ENCODE results near the gene NAA16.

NAA16 gene

DNA sequence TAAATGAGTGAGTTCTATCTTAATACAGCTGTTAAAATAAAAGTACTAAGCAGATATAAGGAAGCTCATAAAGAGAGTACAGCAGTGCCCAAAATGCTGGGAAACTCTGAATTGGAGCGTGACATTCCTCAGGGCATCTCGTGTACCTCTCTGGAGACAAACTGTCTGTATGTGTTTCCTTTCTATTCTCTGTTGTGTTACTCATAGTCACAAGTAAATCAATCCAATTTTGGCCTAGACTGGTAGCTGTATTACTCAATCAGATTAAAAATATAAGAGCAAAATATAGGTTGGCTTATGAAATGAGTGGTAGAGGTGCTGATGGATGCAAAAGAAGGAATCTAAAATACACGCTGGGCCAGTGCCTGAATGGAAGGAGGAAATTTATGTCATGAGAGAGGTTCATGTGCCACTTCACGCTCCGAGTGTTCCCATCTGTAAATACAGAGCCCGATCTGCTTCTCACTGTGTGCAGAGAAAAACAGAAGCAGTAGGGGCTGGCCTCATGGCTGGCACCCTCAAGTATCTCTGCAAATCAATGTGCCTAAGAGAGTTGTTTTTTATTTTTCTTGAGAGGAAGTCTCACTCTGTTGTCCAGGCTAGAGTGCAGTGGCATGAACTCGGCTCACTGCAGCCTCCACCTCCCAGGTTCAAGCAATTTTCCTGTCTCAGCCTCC lies 87.6 kb downstream of the NAA16 start:
- TF ChIP-seq, protein P1, sequence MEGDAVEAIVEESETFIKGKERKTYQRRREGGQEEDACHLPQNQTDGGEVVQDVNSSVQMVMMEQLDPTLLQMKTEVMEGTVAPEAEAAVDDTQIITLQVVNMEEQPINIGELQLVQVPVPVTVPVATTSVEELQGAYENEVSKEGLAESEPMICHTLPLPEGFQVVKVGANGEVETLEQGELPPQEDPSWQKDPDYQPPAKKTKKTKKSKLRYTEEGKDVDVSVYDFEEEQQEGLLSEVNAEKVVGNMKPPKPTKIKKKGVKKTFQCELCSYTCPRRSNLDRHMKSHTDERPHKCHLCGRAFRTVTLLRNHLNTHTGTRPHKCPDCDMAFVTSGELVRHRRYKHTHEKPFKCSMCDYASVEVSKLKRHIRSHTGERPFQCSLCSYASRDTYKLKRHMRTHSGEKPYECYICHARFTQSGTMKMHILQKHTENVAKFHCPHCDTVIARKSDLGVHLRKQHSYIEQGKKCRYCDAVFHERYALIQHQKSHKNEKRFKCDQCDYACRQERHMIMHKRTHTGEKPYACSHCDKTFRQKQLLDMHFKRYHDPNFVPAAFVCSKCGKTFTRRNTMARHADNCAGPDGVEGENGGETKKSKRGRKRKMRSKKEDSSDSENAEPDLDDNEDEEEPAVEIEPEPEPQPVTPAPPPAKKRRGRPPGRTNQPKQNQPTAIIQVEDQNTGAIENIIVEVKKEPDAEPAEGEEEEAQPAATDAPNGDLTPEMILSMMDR (conservative IDR thresholded peaks at IDR 0.05; ENCODE audit: low read depth, low read length): no peak
- no peaks in the 10 kb centered on the region for H3K27me3 ChIP-seq (ENCODE audit: insufficient read depth, low read depth)
- no peak overlapping the region for H3K27ac ChIP-seq
- H3K4me2 ChIP-seq: no peak overlapping the region
- H2AFZ ChIP-seq (ENCODE audit: low read depth): no peak overlapping the region
- no peak overlapping the region for H3K9ac ChIP-seq
- H3K4me3 ChIP-seq (IDR thresholded peaks at IDR 0.05; ENCODE audit: insufficient read depth, low read depth, low read length): no peak overlapping the region
- H3K36me3 ChIP-seq (ENCODE audit: insufficient read depth): no peaks in the 10 kb centered on the region
- no peaks in the 10 kb centered on the region for H3K79me2 ChIP-seq (ENCODE audit: insufficient read depth, low read depth)
- no peaks in the 10 kb centered on the region for H4K20me1 ChIP-seq (ENCODE audit: insufficient read depth)
- H3K4me1 ChIP-seq (ENCODE audit: low read depth, poor library complexity, severe bottlenecking): no peaks in the 10 kb centered on the region

DNA sequence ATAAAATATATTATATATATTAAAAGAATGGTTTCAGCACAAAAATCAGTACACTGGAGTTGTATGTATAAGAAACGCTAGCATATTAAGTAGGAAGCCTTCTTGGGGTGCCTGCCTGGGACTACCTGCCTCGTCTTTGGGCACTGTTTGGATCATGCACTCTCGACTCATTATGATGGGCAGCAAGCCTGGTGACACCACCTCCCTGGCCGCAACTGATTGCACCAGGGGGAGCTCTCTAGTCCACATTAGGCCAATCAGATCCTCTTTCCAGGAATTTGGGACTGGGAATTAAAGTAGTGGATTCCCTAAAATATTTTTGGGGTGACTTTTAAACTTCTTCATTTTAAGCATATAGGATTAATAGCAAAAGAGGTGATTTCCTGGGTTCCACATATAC lies 90.3 kb downstream of the NAA16 start:
- Histone ChIP-seq H3K4me1 (ENCODE audit: low read depth, poor library complexity, severe bottlenecking) (no peaks in the 10 kb centered on the region), H3K36me3 (ENCODE audit: insufficient read depth) (no peaks in the 10 kb centered on the region), H3K27me3 (ENCODE audit: insufficient read depth, low read depth) (no peaks in the 10 kb centered on the region), H3K4me2 (no peak overlapping the region), H3K9ac (no peak overlapping the region), H2AFZ (ENCODE audit: low read depth) (no peak overlapping the region), H3K27ac (no peak overlapping the region), H3K79me2 (ENCODE audit: insufficient read depth, low read depth) (no peaks in the 10 kb centered on the region), H4K20me1 (ENCODE audit: insufficient read depth) (no peaks in the 10 kb centered on the region), H3K4me3 (IDR thresholded peaks at IDR 0.05; ENCODE audit: insufficient read depth, low read depth, low read length) (no peak overlapping the region)
- TF ChIP-seq, protein P1 (conservative IDR thresholded peaks at IDR 0.05; ENCODE audit: low read depth, low read length): no peak

DNA sequence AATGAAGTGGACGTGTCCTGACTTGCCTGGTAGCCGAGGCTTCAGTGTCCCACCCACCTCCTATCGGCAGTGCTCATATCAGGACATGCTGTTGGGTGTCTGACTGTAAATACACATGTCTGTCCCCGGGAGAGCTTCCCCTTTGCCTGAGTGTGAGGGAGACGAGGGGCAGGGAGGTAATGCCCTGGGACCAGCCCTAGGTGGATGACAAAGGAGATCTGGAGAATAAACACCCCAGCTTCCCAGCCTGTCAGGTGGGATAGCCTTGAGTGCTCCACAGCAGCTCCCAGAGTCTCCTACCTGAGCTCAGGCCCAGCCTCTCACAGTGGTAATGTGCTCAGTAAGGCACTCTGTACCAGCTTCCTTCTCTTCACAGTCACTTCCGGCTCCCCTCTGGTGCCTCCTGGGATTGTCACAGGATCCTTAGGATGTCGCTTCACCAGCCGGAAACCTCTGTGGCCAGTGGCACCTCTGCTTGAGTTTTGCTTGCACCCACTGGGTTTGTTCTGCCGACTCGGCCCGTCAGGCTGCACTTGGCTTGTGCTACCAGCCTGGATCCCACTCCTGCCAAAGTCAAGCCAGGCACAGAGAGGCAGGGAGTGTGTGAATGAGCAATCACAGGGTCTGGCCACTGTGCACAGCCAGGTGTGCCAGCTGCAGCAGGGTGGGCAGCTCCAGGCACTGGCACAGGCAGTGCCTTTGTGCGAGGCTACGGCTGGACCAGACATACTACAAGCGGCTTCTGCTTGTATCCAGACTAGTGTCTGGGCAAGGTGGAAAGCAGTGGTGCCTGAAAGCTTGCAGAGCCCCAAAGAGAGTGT lies 91.8 kb downstream of the NAA16 start:
- no peak overlapping the region for H3K4me2 ChIP-seq
- TF ChIP-seq, protein P1 (conservative IDR thresholded peaks at IDR 0.05; ENCODE audit: low read depth, low read length): no peak
- H3K36me3 ChIP-seq (ENCODE audit: insufficient read depth): no peaks in the 10 kb centered on the region
- H2AFZ ChIP-seq (ENCODE audit: low read depth): no peak overlapping the region
- H3K4me3 ChIP-seq (IDR thresholded peaks at IDR 0.05; ENCODE audit: insufficient read depth, low read depth, low read length): no peak overlapping the region
- H3K79me2 ChIP-seq (ENCODE audit: insufficient read depth, low read depth): no peaks in the 10 kb centered on the region
- H3K9ac ChIP-seq: no peak overlapping the region
- no peak overlapping the region for H3K27ac ChIP-seq
- no peaks in the 10 kb centered on the region for H3K27me3 ChIP-seq (ENCODE audit: insufficient read depth, low read depth)
- H3K4me1 ChIP-seq (ENCODE audit: low read depth, poor library complexity, severe bottlenecking): no peaks in the 10 kb centered on the region
- no peaks in the 10 kb centered on the region for H4K20me1 ChIP-seq (ENCODE audit: insufficient read depth)

DNA sequence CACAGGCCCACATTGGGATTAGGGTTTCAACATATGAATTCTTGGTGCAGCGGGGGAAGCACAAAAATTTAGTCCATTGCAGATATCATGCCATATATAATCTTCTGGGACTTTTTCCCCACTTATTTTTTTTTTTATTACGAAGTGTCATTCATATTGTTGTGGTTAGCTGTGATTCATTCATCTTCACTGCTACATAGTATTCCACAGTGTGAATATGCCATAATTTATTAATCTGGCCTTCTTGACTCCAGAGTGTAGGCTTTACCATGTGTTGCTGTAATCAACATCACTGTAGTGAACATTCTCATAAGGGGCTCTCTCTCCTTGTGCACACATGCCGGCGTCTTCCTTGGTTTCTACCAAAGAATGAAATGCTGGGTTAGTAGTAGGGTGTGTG lies 92.9 kb downstream of the NAA16 start:
- Histone ChIP-seq H3K9ac (no peak overlapping the region), H3K27ac (no peak overlapping the region), H3K79me2 (ENCODE audit: insufficient read depth, low read depth) (no peaks in the 10 kb centered on the region), H3K4me3 (IDR thresholded peaks at IDR 0.05; ENCODE audit: insufficient read depth, low read depth, low read length) (no peak overlapping the region), H3K4me2 (no peak overlapping the region), H3K4me1 (ENCODE audit: low read depth, poor library complexity, severe bottlenecking) (no peaks in the 10 kb centered on the region), H4K20me1 (ENCODE audit: insufficient read depth) (no peaks in the 10 kb centered on the region), H3K36me3 (ENCODE audit: insufficient read depth) (no peaks in the 10 kb centered on the region), H2AFZ (ENCODE audit: low read depth) (no peak overlapping the region), H3K27me3 (ENCODE audit: insufficient read depth, low read depth) (no peaks in the 10 kb centered on the region)
- TF ChIP-seq, protein P1 (conservative IDR thresholded peaks at IDR 0.05; ENCODE audit: low read depth, low read length): no peak

Data from KMS-11 (cell line).